ENCODE measurements around the gene NR1H3. TPM values are rescaled to one million over a fixed set of nuclear protein-coding genes. Genes with fewer than 3 reads are reported as not detected.

Gene NR1H3
- polyA plus RNA-seq, 3 donors, result 4.4 to 20.3 (median 9.3) TPM

- intact Hi-C loops (cut with micrococcal nuclease), result loop anchor here in 1 of 2 donors (10.0 kb wide), 1 partner anchor 308 kb away; the partner anchor contains the start of gene CSTPP1
- Mint-ChIP-seq H3K4me3 (no peak overlapping the region), H3K9me3 (no peaks in the 10 kb centered on the region), H3K27ac (peak overlapping the region in 2 of 7 donors; percentile 41 to 72), H3K27me3 (ENCODE audit: low read depth in 3 of 3) (no peaks in the 10 kb centered on the region), H3K4me1 (peaks cover 18% of the 10 kb centered on the region), H3K36me3 (peaks cover 80 to 89% of the 10 kb centered on the region in 2 donors)
- Histone ChIP-seq H3K4me1 (ENCODE audit: control insufficient read depth in 1 of 2, insufficient read depth in 2 of 2, low read length in 2 of 2) (peaks cover 1 to 6% of the 10 kb centered on the region in 2 donors), H2AFZ (ENCODE audit: insufficient read depth, low read depth, low read length, poor library complexity, severe bottlenecking) (no peak overlapping the region), H3K36me3 (replicated peaks in 1 of 2; ENCODE audit: control insufficient read depth in 1 of 2, insufficient read depth in 2 of 2, low read length in 2 of 2) (peaks cover 72 to 93% of the 10 kb centered on the region in 2 donors), H3K9me3 (replicated peaks in 1 of 2; ENCODE audit: control insufficient read depth in 1 of 2, insufficient read depth in 1 of 2, low read length in 2 of 2) (no peaks in the 10 kb centered on the region), H3K9ac (ENCODE audit: insufficient read depth, low read length, poor library complexity, severe bottlenecking) (no peak overlapping the region), H3K27me3 (ENCODE audit: control insufficient read depth in 2 of 2, insufficient read depth in 2 of 2, low read length in 2 of 2) (no peaks in the 10 kb centered on the region), H3K4me2 (replicated peaks; ENCODE audit: extremely low read depth, low read length, poor library complexity, severe bottlenecking) (no peak overlapping the region), H4K20me1 (ENCODE audit: insufficient read depth, low read length) (no peaks in the 10 kb centered on the region), H3K79me2 (ENCODE audit: insufficient read depth, low read length) (peaks cover 4% of the 10 kb centered on the region), H3K4me3 (replicated peaks in 1 of 3; ENCODE audit: low read depth in 2 of 3, low read length in 3 of 3) (no peak overlapping the region), H3K27ac (ENCODE audit: low read depth in 1 of 2, low read length in 2 of 2) (no peak overlapping the region)
- WGBS (ENCODE audit: insufficient coverage), result 95% methylated on average over 20 of the region's 21 CpGs
- no peak for TF ChIP-seq CTCF (IDR thresholded peaks at IDR 0.05)
- no peak for DNase-seq
Observed at GRCh38 chr11:47242596-47243192, 15.1 kb upstream of the NR1H3 start.

- Mint-ChIP-seq H3K27me3 (ENCODE audit: low read depth in 3 of 3) (no peaks in the 10 kb centered on the region), H3K4me1 (peaks cover 24% of the 10 kb centered on the region), H3K9me3 (no peaks in the 10 kb centered on the region), H3K27ac (peak overlapping the region in 1 of 7 donors; percentile 80), H3K4me3 (no peak overlapping the region), H3K36me3 (peaks cover 75 to 81% of the 10 kb centered on the region in 2 donors)
- no peak overlapping the region for H3K4me2 ChIP-seq (replicated peaks; ENCODE audit: extremely low read depth, low read length, poor library complexity, severe bottlenecking)
- H3K9me3 ChIP-seq (replicated peaks in 1 of 2; ENCODE audit: control insufficient read depth in 1 of 2, insufficient read depth in 1 of 2, low read length in 2 of 2), result no peaks in the 10 kb centered on the region
- H3K27ac ChIP-seq (ENCODE audit: low read depth in 1 of 2, low read length in 2 of 2), result no peak overlapping the region
- H3K27me3 ChIP-seq (ENCODE audit: control insufficient read depth in 2 of 2, insufficient read depth in 2 of 2, low read length in 2 of 2), result no peaks in the 10 kb centered on the region
- 93% methylated on average over 3 of the region's 4 CpGs for WGBS (ENCODE audit: insufficient coverage)
- no peaks in the 10 kb centered on the region for H4K20me1 ChIP-seq (ENCODE audit: insufficient read depth, low read length)
- peaks cover 11% of the 10 kb centered on the region for H3K79me2 ChIP-seq (ENCODE audit: insufficient read depth, low read length)
- no peak for DNase-seq
- H2AFZ ChIP-seq (ENCODE audit: insufficient read depth, low read depth, low read length, poor library complexity, severe bottlenecking), result no peak overlapping the region
- peaks cover 9 to 12% of the 10 kb centered on the region in 2 donors for H3K4me1 ChIP-seq (ENCODE audit: control insufficient read depth in 1 of 2, insufficient read depth in 2 of 2, low read length in 2 of 2)
- TF ChIP-seq CTCF (IDR thresholded peaks at IDR 0.05), result no peak
- no peak overlapping the region for H3K9ac ChIP-seq (ENCODE audit: insufficient read depth, low read length, poor library complexity, severe bottlenecking)
- intact Hi-C loops (cut with micrococcal nuclease), result loop anchor here in 1 of 2 donors (10.0 kb wide), 1 partner anchor 309 kb away; the partner anchor contains the start of gene CSTPP1
- peaks cover 67 to 85% of the 10 kb centered on the region in 2 donors for H3K36me3 ChIP-seq (replicated peaks in 1 of 2; ENCODE audit: control insufficient read depth in 1 of 2, insufficient read depth in 2 of 2, low read length in 2 of 2)
- H3K4me3 ChIP-seq (replicated peaks in 1 of 3; ENCODE audit: low read depth in 2 of 3, low read length in 3 of 3), result no peak overlapping the region
Observed at GRCh38 chr11:47243454-47243853, 14.3 kb upstream of the NR1H3 start.

Data from CD14-positive monocyte (primary cell).